Esophagus squamous epithelium (tissue), 4 donors: ENCODE measurements around the gene SETBP1.

Experiments
- POLR2A ChIP-seq, 4 donors: fragments of 450-650 bp; IDR thresholded peaks; one replicate each; pipeline ENCODE4 v1.6.1; 2017; ENCODE audit warnings: antibody characterized with exemption in 4 of 4, mild to moderate bottlenecking in 4 of 4, moderate library complexity in 3 of 4
- TF ChIP-seq, protein P1 (sequence below), 6 experiments: fragments of 450-650 bp in 4 of 6; fragments of 200-600 bp in 2 of 6; sonication (generic) in 2 of 6; IDR thresholded peaks; one replicate each; pipeline ENCODE4 v1.5.1; 2016 to 2019; ENCODE audit warnings: antibody characterized with exemption in 6 of 6, mild to moderate bottlenecking in 4 of 6, moderate library complexity in 4 of 6

DNA sequence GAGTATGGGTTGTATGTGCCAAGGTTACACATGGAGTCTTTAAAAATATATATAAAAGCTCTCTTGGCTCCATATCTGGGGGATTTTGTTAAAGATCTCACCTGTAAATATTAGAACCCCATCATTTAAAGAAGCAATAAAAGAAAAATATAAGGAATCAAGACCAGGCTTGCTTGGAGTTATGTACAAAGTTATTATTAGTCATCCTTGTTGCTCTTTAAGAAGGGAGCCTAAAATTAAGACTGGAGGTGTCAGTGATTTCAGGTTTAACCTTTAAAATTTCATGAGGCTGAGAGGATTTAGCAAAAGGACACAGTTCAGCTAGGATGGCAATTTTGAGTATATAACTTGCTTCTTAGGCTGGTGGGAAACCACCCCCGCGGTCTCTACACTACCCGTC is 181.4 kb downstream of the SETBP1 start:
- TF ChIP-seq POLR2A (IDR thresholded peaks at IDR 0.05): no peak
- TF ChIP-seq, protein P1, sequence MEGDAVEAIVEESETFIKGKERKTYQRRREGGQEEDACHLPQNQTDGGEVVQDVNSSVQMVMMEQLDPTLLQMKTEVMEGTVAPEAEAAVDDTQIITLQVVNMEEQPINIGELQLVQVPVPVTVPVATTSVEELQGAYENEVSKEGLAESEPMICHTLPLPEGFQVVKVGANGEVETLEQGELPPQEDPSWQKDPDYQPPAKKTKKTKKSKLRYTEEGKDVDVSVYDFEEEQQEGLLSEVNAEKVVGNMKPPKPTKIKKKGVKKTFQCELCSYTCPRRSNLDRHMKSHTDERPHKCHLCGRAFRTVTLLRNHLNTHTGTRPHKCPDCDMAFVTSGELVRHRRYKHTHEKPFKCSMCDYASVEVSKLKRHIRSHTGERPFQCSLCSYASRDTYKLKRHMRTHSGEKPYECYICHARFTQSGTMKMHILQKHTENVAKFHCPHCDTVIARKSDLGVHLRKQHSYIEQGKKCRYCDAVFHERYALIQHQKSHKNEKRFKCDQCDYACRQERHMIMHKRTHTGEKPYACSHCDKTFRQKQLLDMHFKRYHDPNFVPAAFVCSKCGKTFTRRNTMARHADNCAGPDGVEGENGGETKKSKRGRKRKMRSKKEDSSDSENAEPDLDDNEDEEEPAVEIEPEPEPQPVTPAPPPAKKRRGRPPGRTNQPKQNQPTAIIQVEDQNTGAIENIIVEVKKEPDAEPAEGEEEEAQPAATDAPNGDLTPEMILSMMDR (IDR thresholded peaks at IDR 0.05): no peak
